Liver (tissue), 3 donors: ENCODE results near the gene ZFHX2.

Source experiments
- ATF3 ChIP-seq: IDR thresholded peaks from 2 replicates; pipeline ENCODE4 v1.6.1; 2016; ENCODE audit warnings: antibody characterized with exemption
- CTCF ChIP-seq: fragments of 150-350 bp; IDR thresholded peaks from 2 replicates; pipeline ENCODE4 v1.5.1; 2017; ENCODE audit warnings: improper control_type of control experiment, low read depth, low read length; ENCODE audit not compliant: missing input control
- EGR1 ChIP-seq, 2 donors: IDR thresholded peaks; 2 replicates each; pipeline ENCODE4 v1.6.1; 2016 to 2018; ENCODE audit warnings: antibody characterized with exemption in 2 of 2, low read depth in 2 of 2
- FOXA1 ChIP-seq: IDR thresholded peaks from 2 replicates; pipeline ENCODE4 v1.6.1; 2016; ENCODE audit warnings: antibody characterized with exemption
- GABPA ChIP-seq, 2 donors: IDR thresholded peaks in 1 of 2; conservative IDR thresholded peaks in 1 of 2; 2 replicates each; pipeline ENCODE4 v1.6.1; 2016; ENCODE audit warnings: antibody characterized with exemption in 2 of 2, mild to moderate bottlenecking in 1 of 2, moderate library complexity in 1 of 2
- MAX ChIP-seq: IDR thresholded peaks from 2 replicates; pipeline ENCODE4 v1.6.1; 2016; ENCODE audit warnings: antibody characterized with exemption
- RAD21 ChIP-seq, 2 donors: IDR thresholded peaks; 2 replicates each; pipeline ENCODE4 v1.6.1; 2016; ENCODE audit warnings: antibody characterized with exemption in 2 of 2, mild to moderate bottlenecking in 2 of 2
- REST ChIP-seq: IDR thresholded peaks from 2 replicates; pipeline ENCODE4 v1.6.1; 2016; ENCODE audit warnings: antibody characterized with exemption, mild to moderate bottlenecking
- RXRA ChIP-seq, 2 donors: IDR thresholded peaks; 2 replicates each; pipeline ENCODE4 v1.6.1; 2017 to 2018; ENCODE audit warnings: antibody characterized with exemption in 2 of 2, mild to moderate bottlenecking in 1 of 2
- SP1 ChIP-seq: IDR thresholded peaks from 2 replicates; pipeline ENCODE4 v1.6.1; 2018; ENCODE audit warnings: antibody characterized with exemption, mild to moderate bottlenecking
- TAF1 ChIP-seq: conservative IDR thresholded peaks from 2 replicates; pipeline ENCODE4 v1.6.1; 2016; ENCODE audit warnings: antibody characterized with exemption, mild to moderate bottlenecking
- YY1 ChIP-seq: IDR thresholded peaks from 2 replicates; pipeline ENCODE4 v1.6.1; 2016; ENCODE audit warnings: antibody characterized with exemption, mild to moderate bottlenecking
- ZBTB33 ChIP-seq: IDR thresholded peaks from 2 replicates; pipeline ENCODE4 v1.6.1; 2016; ENCODE audit warnings: antibody characterized with exemption
- donor health status: healthy.
- donor health status: healthy.

GRCh38 chr14:23481362-23481970 lies 70.1 kb downstream of the ZFHX2 start:
- TF ChIP-seq GABPA (IDR thresholded peaks at IDR 0.05 in 1 of 2, conservative IDR thresholded peaks at IDR 0.05 in 1 of 2) (no peak), SP1 (no peak), CTCF (no peak), EGR1 (IDR thresholded peaks at IDR 0.05; ENCODE audit: low read depth in 2 of 2) (no peak), ATF3 (no peak), TAF1 (no peak), RAD21 (IDR thresholded peaks at IDR 0.05) (no peak), RXRA (IDR thresholded peaks at IDR 0.05) (no peak), MAX (no peak), ZBTB33 (no peak), FOXA1 (no peak), REST (peak; percentile 98), YY1 (no peak)
